Body of pancreas (tissue), 4 donors: ENCODE results near the gene PPM1K.

Source experiments
- CTCF ChIP-seq, 7 experiments: fragments of 450-650 bp in 4 of 7; fragments of 200-600 bp in 3 of 7; sonication (generic) in 3 of 7; IDR thresholded peaks; one replicate each; pipeline ENCODE4 v1.5.1; 2016 to 2019; ENCODE audit warnings: antibody characterized with exemption in 7 of 7
- POLR2A ChIP-seq, 3 donors: fragments of 450-650 bp; IDR thresholded peaks; one replicate each; pipeline ENCODE4 v1.6.1; 2016; ENCODE audit warnings: antibody characterized with exemption in 3 of 3, mild to moderate bottlenecking in 2 of 3

GRCh38 chr4:88297212-88297516 is 12.8 kb upstream of the PPM1K start:
- TF ChIP-seq CTCF (IDR thresholded peaks at IDR 0.05) (no peak), POLR2A (IDR thresholded peaks at IDR 0.05) (no peak)
